Fibroblast of mammary gland (primary cell): ENCODE data around the gene ABCG1.
A peak's percentile ranks its signal among the peaks of the same experiment; 100 is the strongest.

Experiments
- DNase-seq: peaks from one replicate; pipeline ENCODE4 v3.0.0-alpha.2; 2010; ENCODE audit warnings: low read depth
- H3K4me3 ChIP-seq: 2 replicates; pipeline ENCODE4 v1.5.1; 2011; ENCODE audit warnings: low read depth, mild to moderate bottlenecking, low read length, moderate library complexity; ENCODE audit not compliant: control insufficient read depth
- CTCF ChIP-seq: conservative IDR thresholded peaks from 2 replicates; pipeline ENCODE4 v1.5.1; 2011; ENCODE audit warnings: low read depth, low read length, inconsistent platforms; ENCODE audit not compliant: control insufficient read depth, insufficient read depth

The ABCG1 gene

DNA sequence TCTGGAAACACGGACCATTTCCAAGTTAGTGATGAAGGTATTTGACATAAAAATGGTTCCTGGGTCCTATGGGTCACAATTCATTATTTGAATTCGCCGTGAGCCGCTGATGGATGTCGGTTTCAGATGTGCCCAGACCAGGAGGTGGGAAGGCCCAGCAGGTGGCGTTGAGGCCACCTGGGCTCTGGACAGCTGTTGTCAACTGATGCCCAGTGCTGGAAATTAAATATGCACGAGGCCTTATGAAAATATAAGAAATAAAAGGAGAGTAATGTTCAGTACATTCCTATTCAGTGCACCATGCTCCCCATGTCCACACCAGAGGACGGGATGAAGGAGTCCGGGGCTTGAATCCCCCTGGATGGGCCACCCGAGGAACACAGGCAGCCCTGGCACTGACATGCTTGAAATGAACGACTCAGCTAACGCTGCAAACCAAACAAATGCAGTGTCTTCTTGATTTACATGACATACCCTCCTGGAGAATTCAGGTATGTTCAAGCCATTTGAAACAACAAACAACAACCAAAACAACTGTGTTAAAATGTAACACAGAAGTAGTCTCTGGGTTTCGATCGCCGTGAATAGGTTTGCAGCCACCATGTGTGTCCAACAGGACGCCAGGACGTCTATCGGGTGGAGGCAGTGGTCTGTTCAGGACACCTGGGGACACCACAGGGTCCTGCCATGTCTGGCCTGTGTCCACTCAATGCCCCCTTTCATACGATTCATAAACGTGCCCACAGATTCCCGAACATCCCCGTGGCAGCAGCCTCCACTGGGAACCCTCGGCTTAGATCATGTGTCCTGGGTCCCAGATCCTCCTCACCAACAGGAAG, 90.2 kb downstream of the ABCG1 start:
- DNase-seq: no peak
- H3K4me3 ChIP-seq: no peak overlapping the region
- no peak for TF ChIP-seq CTCF

- H3K4me3 ChIP-seq: no peak overlapping the region
- peak; percentile 12 for DNase-seq
- peak; percentile 61 for TF ChIP-seq CTCF
Measured at GRCh38 chr21:42309753-42310213, 90.8 kb downstream of the ABCG1 start.

- TF ChIP-seq CTCF: no peak
- H3K4me3 ChIP-seq: no peak overlapping the region
- DNase-seq: no peak
Measured at GRCh38 chr21:42310411-42311001, 91.6 kb downstream of the ABCG1 start.

GRCh38 chr21:42311160-42311559, 92.2 kb downstream of the ABCG1 start:
- no peak overlapping the region for H3K4me3 ChIP-seq
- no peak for TF ChIP-seq CTCF
- DNase-seq: no peak

GRCh38 chr21:42311816-42312625, 93.1 kb downstream of the ABCG1 start:
- no peak for DNase-seq
- TF ChIP-seq CTCF: no peak
- no peak overlapping the region for H3K4me3 ChIP-seq

GRCh38 chr21:42312626-42313104, 93.7 kb downstream of the ABCG1 start:
- no peak for DNase-seq
- no peak overlapping the region for H3K4me3 ChIP-seq
- TF ChIP-seq CTCF: no peak
